GM21367 (cell line): ENCODE data around the gene STAT3.
"Not testable (repeated sequence)": the region's sequence is repeated elsewhere in the genome, so short reads cannot be mapped to it uniquely, and the experiment has no call there.

Source experiments
- ATAC-seq: cut with Tn5 transposase; IDR thresholded peaks from one replicate; pipeline ENCODE4 v1.9.1; 2021; ENCODE audit not compliant: unreplicated experiment

STAT3 gene

DNA sequence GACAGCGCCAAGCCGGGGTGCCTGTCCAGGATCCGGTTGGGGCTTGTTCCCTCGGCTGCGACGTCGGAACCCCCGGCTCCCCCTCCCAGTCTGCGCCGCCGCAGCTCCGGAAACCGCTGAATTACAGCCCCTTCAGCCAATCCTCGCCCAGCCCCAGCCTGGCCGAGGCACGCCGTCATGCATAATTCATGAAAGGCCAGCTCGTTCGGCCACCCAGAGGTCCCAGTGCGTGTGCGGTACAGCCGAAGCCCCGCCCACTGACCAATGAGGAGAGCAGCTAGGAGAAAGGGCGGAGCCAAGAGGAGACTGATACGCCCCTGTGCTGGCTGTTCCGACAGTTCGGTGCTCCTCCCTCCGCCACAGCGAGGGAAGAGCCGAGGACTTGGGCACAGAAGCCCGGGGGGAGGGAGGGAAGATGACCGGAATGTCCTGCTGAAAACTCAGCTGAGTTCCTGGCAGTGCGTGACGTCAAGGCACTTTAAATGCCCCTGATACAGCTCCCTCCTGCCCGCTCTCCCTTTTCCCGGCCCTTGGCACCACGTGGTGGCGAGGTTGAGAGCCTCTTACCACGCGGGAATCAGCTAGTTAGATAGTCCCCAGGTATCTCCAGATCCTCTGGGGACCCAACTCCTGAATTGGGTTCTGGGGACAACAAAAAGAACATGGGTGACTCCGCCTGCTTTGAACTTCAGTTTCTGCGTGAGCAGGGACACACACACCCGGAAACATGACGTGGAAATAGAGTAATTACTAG is at the start of gene STAT3:
STAT3 (minus strand) TSS at position 62 of the 754 bp plus-strand sequence. CDS start 39,926 bp downstream, outside the sequence.
- peak; percentile 80 for ATAC-seq

DNA sequence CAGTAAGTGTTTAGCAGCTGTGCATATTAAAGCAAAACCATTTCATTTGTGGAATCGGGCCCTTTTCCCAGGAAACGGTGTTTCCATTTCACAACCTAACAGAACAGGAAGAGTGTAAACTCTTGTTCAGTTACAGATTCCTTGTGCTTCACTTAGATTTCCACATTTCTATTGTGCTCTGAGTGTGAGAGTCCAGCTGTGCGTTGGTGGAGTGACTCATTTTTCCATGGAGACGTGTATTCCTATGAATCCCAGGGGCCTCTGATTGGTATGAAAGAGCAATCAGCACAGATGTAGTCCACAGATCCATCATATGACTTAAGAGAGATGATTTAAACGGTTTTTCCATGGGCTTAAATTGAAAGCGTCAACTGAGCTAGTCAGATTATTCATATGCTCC is 48.1 kb upstream of the STAT3 start:
- ATAC-seq = no peak

- no peak for ATAC-seq
Observed at GRCh38 chr17:42431758-42432161, 43.5 kb upstream of the STAT3 start.

- no peak for ATAC-seq
Observed at GRCh38 chr17:42429726-42430447, 41.6 kb upstream of the STAT3 start.

DNA sequence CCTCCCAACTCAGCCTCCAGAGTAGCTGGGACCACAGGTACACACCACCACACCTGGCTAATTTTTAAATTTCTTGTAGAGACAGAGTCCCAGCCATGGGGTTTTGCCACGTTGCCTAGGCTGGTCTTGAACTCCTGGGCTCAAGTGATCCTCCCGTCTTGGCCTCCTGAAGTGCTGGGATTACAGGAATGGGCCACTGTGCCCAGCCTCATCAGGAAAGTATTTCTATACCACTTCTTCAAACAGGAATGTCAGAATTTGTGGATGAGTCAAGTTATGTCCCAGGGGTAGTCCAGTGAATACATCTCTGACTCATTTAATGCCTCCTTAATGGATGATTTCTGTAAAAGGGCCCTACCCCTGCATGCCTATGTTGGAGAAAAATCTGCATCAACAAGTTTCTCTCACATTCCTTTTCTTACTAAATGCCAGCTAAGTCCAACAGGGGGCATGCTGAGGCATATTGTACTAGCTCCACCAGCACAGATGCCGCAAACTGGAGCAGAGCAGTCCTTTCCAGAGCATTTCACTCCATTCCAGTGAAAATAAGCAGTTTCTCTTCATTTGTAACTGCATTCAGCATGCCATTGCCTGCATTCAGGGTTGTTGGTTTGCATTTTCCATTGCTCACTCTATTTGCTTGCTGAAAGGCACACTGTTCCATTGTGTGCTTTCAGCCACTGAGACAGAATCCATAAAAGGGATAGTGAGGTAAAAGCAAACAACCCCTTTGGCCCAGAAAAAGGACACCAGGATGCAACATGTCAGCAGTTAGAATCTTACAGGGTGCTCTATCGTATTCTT is 40.1 kb upstream of the STAT3 start:
- ATAC-seq = no peak

GRCh38 chr17:42424991-42425610 is 36.9 kb upstream of the STAT3 start:
- ATAC-seq = no peak

- no peak for ATAC-seq
Observed at GRCh38 chr17:42423766-42424165, 35.5 kb upstream of the STAT3 start.

GRCh38 chr17:42422958-42423712 is 34.9 kb upstream of the STAT3 start, which contains the start of gene CAVIN1:
TSS of gene CAVIN1 (minus strand) at chr17:42423256. CDS start at chr17:42423097, 159 bp downstream.
- ATAC-seq = no peak

DNA sequence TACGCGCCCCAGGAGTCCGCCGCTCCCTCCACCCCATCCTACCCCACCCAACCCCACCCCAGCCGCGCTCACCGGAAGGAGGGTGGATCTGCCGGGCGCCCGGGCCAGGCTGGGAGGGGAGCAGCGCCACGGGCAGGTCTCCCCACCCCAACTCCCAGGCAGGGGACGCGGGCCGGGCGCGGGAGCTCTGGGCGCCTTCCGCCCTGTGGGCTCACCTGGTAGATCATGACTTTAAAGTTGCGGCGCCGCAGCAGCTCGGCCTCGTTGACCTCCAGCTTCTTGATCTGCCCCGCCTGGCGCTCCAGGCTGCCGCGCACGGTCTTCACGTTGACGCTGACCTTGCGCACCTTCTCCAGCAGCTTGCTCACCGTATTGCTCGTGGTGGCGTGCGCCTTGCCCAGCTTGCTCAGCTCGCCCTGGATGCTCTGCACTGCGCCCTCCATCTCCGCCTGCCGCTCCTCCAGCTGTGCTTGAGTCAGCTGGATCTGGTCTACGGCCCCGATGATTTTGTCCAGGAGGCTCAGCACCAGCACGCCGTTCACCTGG is 34.2 kb upstream of the STAT3 start:
- no peak for ATAC-seq

GRCh38 chr17:42421507-42422338 is 33.5 kb upstream of the STAT3 start:
- no peak for ATAC-seq

GRCh38 chr17:42421136-42421506 is 32.9 kb upstream of the STAT3 start:
- no peak for ATAC-seq

- ATAC-seq = not testable (repeated sequence)
Observed at GRCh38 chr17:42417981-42418380, 29.7 kb upstream of the STAT3 start.

GRCh38 chr17:42414704-42415409 is 26.6 kb upstream of the STAT3 start:
- no peak for ATAC-seq

- no peak for ATAC-seq
Observed at GRCh38 chr17:42413464-42414040, 25.3 kb upstream of the STAT3 start.

- no peak for ATAC-seq
Observed at GRCh38 chr17:42411905-42412679, 23.9 kb upstream of the STAT3 start.

- ATAC-seq = no peak
Observed at GRCh38 chr17:42411361-42411760, 23.1 kb upstream of the STAT3 start.

DNA sequence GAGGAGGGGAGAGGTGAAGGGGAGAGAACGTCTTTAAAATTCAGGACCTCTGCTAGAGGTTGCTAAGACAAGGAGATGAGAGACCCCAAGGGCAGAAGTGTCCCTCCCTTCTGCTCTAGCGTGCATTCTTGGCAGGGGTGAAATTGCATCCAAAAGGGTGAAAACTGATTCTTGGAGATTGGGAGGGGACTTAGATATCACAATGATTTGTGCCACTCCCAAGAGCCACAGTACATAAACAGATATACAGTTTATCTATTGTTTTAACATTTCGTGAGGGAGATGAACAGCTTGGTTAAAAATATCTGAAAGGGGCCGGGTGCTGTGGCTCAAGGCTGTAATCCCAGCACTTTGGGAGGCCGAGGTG is 22.1 kb upstream of the STAT3 start:
- no peak for ATAC-seq
